K562 (cell line): ENCODE data around the gene PRKAR2B. TPM values are rescaled to one million over a fixed set of nuclear protein-coding genes. Genes with fewer than 3 reads are reported as not detected.

Source experiments
- CTCF ChIP-seq, 3 experiments: IDR thresholded peaks in 2 of 3; conservative IDR thresholded peaks in 1 of 3; 2 replicates each; pipeline ENCODE4 v1.5.1; 2011 to 2012; ENCODE audit warnings: low read length in 3 of 3, mild to moderate bottlenecking in 3 of 3, control low read depth in 2 of 3, improper control_type of control experiment in 1 of 3, inconsistent platforms in 1 of 3, low read depth in 1 of 3, mixed read lengths in 1 of 3, moderate library complexity in 1 of 3; ENCODE audit not compliant: insufficient read depth in 2 of 3
- LEF1 ChIP-seq: fragments of 450-650 bp; IDR thresholded peaks from 2 replicates; pipeline ENCODE4 v1.6.1; 2016; ENCODE audit warnings: mild to moderate bottlenecking
- NCOA1 ChIP-seq: fragments of 450-650 bp; IDR thresholded peaks from 2 replicates; pipeline ENCODE4 v1.6.1; 2016; ENCODE audit warnings: low read depth
- PBX2 ChIP-seq, 2 experiments: IDR thresholded peaks in 1 of 2; conservative IDR thresholded peaks in 1 of 2; 2 replicates each; pipeline ENCODE4 v1.6.1; 2016; ENCODE audit warnings: low read depth in 2 of 2, mild to moderate bottlenecking in 1 of 2, missing compliant biosample characterization in 1 of 2, missing genetic modification characterization in 1 of 2, moderate library complexity in 1 of 2
- STAG1 ChIP-seq: sonication (generic); formaldehyde crosslinking; IDR thresholded peaks from 2 replicates; pipeline ENCODE4 v1.5.0; 2020; ENCODE audit warnings: missing genetic modification reagents, borderline replicate concordance
- TARDBP ChIP-seq: fragments of 450-650 bp; IDR thresholded peaks from 2 replicates; pipeline ENCODE4 v1.6.1; 2016
- TCFL5 ChIP-seq: fragments of 250-450 bp; sonication (Bioruptor Pico); conservative IDR thresholded peaks from 2 replicates; pipeline ENCODE4 v1.6.1; 2021; ENCODE audit warnings: mild to moderate bottlenecking, moderate library complexity, matching md5 sums
- ZBTB8A ChIP-seq: fragments of 450-650 bp; IDR thresholded peaks from 2 replicates; pipeline ENCODE4 v1.6.1; 2018; ENCODE audit warnings: mild to moderate bottlenecking, moderate library complexity; ENCODE audit not compliant: partially characterized antibody
- ZNF12 ChIP-seq: sonication (generic); formaldehyde crosslinking; IDR thresholded peaks from 2 replicates; pipeline ENCODE4 v1.4.0; 2020; ENCODE audit warnings: mild to moderate bottlenecking, missing genetic modification reagents
- ZNF57 ChIP-seq: fragments of 450-650 bp; formaldehyde crosslinking; IDR thresholded peaks from 2 replicates; pipeline ENCODE4 v1.4.0; 2020; ENCODE audit warnings: mild to moderate bottlenecking, moderate library complexity
- polyA plus RNA-seq, 8 experiments: library from polyadenylated mRNA; depleted of rRNA in 4 of 8; stranded (reverse) in 5 of 8; unstranded in 3 of 8; fragments of >200 nt; fragmentation: Nextera tagmentation in 2 of 8; fragmentation: Illumina TruSeq in 1 of 8; extraction: Ambion mirVana in 2 of 8; extraction: Trizol in 1 of 8; gene quantifications; 2 replicates each; pipeline versions ENCODE4 v1.2.1 to v1.2.3, GENCODE V29; 2011 to 2014; ENCODE audit warnings: inconsistent platforms in 1 of 8, missing spikeins in 1 of 8
- total RNA-seq, 7 experiments: library from RNA; depleted of rRNA in 6 of 7; stranded (reverse); fragments of >200 nt in 6 of 7; fragmentation: Illumina TruSeq in 2 of 7; extraction: Trizol in 2 of 7; gene quantifications; 2 replicates each; pipeline versions ENCODE4 v1.2.1 to v1.2.3, GENCODE V29; 2011 to 2021; ENCODE audit warnings: low replicate concordance in 1 of 7
- TF ChIP-seq, protein P1 (sequence below): sonication (generic); formaldehyde crosslinking; IDR thresholded peaks from 2 replicates; pipeline ENCODE4 v1.8.1; 2022; ENCODE audit warnings: missing genetic modification reagents

PRKAR2B gene
- total and polyA plus RNA-seq, 9 of the 15 experiments (the other 6 are each of a cell fraction or from before 2014, with no cell fraction given): 59.0 to 173 (median 129) TPM

DNA sequence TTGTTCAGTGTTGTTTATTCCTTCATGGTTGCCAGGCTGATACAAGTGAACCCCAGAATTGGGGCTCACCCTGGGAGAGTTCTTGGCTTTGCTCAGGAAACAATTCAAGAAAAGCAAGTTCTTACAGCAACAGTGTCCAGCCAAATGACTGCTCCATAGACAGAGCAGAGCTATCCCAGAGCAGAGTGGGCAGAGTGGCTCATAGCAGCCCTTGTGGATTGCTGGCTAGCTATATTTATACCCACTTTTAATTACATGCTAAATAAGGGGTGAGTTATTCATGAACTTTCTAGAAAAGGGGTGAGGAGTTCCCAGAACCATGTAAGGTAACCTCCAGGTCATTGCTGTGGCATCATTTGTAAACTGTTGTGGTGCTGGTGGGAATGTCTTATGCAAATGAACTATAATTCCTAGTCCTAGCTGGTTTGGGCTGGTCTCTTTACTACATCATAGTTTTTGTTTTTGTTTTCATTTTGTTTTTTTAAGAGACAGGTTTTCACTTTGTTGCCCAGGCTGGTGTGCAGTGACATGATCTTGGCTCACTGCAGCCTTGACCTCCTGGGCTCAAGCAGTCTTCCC, 64.4 kb downstream of the PRKAR2B start (continued):
- TF ChIP-seq PBX2 (CRISPR knock-in tag; IDR thresholded peaks at IDR 0.05; ENCODE audit: low read depth) (no peak), PBX2 (tag; conservative IDR thresholded peaks at IDR 0.05; ENCODE audit: low read depth) (no peak), ZNF12 (CRISPR knock-in tag) (no peak), ZBTB8A (no peak), TARDBP (no peak), ZNF57 (CRISPR knock-in tag) (no peak), CTCF (IDR thresholded peaks at IDR 0.05 in 2 of 3, conservative IDR thresholded peaks at IDR 0.05 in 1 of 3; ENCODE audit: insufficient read depth in 2 of 3, low read depth in 1 of 3, low read length in 3 of 3) (no peak), TCFL5 (CRISPR knock-in tag) (no peak), NCOA1 (no peak), STAG1 (no peak), LEF1 (no peak)
- TF ChIP-seq, protein P1, sequence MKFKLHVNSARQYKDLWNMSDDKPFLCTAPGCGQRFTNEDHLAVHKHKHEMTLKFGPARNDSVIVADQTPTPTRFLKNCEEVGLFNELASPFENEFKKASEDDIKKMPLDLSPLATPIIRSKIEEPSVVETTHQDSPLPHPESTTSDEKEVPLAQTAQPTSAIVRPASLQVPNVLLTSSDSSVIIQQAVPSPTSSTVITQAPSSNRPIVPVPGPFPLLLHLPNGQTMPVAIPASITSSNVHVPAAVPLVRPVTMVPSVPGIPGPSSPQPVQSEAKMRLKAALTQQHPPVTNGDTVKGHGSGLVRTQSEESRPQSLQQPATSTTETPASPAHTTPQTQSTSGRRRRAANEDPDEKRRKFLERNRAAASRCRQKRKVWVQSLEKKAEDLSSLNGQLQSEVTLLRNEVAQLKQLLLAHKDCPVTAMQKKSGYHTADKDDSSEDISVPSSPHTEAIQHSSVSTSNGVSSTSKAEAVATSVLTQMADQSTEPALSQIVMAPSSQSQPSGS (CRISPR knock-in tag): no peak
